Activated T-cell treated with anti-CD3 and anti-CD28 coated beads for 4 hours (primary cell): ENCODE measurements around the gene NKIRAS1.
"Not testable (repeated sequence)": the region's sequence is repeated elsewhere in the genome, so short reads cannot be mapped to it uniquely, and the experiment has no call there.

ENCODE experiments used
- DNase-seq: peaks from one replicate; pipeline ENCODE4 v3.0.0-alpha.2; 2020

NKIRAS1 gene

GRCh38 chr3:23938688-23939087 lies 21.9 kb upstream of the NKIRAS1 start:
- DNase-seq, result no peak

GRCh38 chr3:23937296-23937695 lies 20.5 kb upstream of the NKIRAS1 start:
- no peak for DNase-seq

GRCh38 chr3:23934253-23934652 lies 17.5 kb upstream of the NKIRAS1 start:
- DNase-seq, result no peak

GRCh38 chr3:23932571-23932970 lies 15.8 kb upstream of the NKIRAS1 start:
- no peak for DNase-seq

- DNase-seq, result no peak
Measured at GRCh38 chr3:23931597-23931996, 14.8 kb upstream of the NKIRAS1 start.

- DNase-seq, result no peak
Measured at GRCh38 chr3:23928524-23928923, 11.7 kb upstream of the NKIRAS1 start.

GRCh38 chr3:23926736-23927135 lies 9.9 kb upstream of the NKIRAS1 start:
- DNase-seq, result no peak

- no peak for DNase-seq
Measured at GRCh38 chr3:23926246-23926645, 9.5 kb upstream of the NKIRAS1 start.

- DNase-seq, result no peak
Measured at GRCh38 chr3:23923786-23924185, 7.0 kb upstream of the NKIRAS1 start.

- DNase-seq, result no peak
Measured at GRCh38 chr3:23921052-23921511, 4.3 kb upstream of the NKIRAS1 start.

GRCh38 chr3:23920151-23920655 lies 3.4 kb upstream of the NKIRAS1 start:
- no peak for DNase-seq

GRCh38 chr3:23919628-23920027 lies 2.8 kb upstream of the NKIRAS1 start:
- DNase-seq, result no peak

GRCh38 chr3:23918331-23918730 lies 1.5 kb upstream of the NKIRAS1 start:
- DNase-seq, result not testable (repeated sequence)

GRCh38 chr3:23917679-23918303 lies 1.0 kb upstream of the NKIRAS1 start:
- peak; percentile 71 for DNase-seq

- DNase-seq, result no peak
Measured at GRCh38 chr3:23916152-23916885, 471 bp downstream of the NKIRAS1 start.

GRCh38 chr3:23915537-23916108 lies 1.2 kb downstream of the NKIRAS1 start:
- no peak for DNase-seq

GRCh38 chr3:23913873-23914743 lies 2.7 kb downstream of the NKIRAS1 start:
- DNase-seq, result no peak

GRCh38 chr3:23913182-23913581 lies 3.6 kb downstream of the NKIRAS1 start:
- no peak for DNase-seq

- not testable (repeated sequence) for DNase-seq
Measured at GRCh38 chr3:23912335-23912734, 4.5 kb downstream of the NKIRAS1 start.

GRCh38 chr3:23911397-23911796 lies 5.4 kb downstream of the NKIRAS1 start:
- no peak for DNase-seq

GRCh38 chr3:23909341-23909740 lies 7.4 kb downstream of the NKIRAS1 start:
- DNase-seq, result no peak

GRCh38 chr3:23904545-23904944 lies 12.2 kb downstream of the NKIRAS1 start:
- no peak for DNase-seq

GRCh38 chr3:23900744-23901143 lies 16.0 kb downstream of the NKIRAS1 start:
- DNase-seq, result no peak
